Fibroblast of villous mesenchyme (primary cell): ENCODE measurements around the gene PTGIR. TPM values are rescaled to one million over a fixed set of nuclear protein-coding genes. Genes with fewer than 3 reads are reported as not detected.
A peak's percentile ranks its signal among the peaks of the same experiment; 100 is the strongest.

Experiments used
- DNase-seq: peaks from one replicate; pipeline ENCODE4 v3.0.0-alpha.2; 2010; ENCODE audit warnings: low read depth
- H3K4me3 ChIP-seq: 2 replicates; pipeline ENCODE4 v1.5.1; 2011; ENCODE audit warnings: low read depth, mild to moderate bottlenecking, low read length
- total RNA-seq: library from RNA; depleted of rRNA; stranded (reverse); fragments of >200 nt; gene quantifications from 2 replicates; pipeline ENCODE4 v1.2.3, GENCODE V29; 2012
- TF ChIP-seq, protein P1 (sequence below): IDR thresholded peaks from 2 replicates; pipeline ENCODE4 v1.5.1; 2012; ENCODE audit warnings: low read depth, mild to moderate bottlenecking, low read length; ENCODE audit not compliant: insufficient read depth

The PTGIR gene
- total RNA-seq, 1 donor = 3.5 TPM

GRCh38 chr19:46591254-46591653 lies 33.6 kb downstream of the PTGIR start:
- TF ChIP-seq, protein P1, sequence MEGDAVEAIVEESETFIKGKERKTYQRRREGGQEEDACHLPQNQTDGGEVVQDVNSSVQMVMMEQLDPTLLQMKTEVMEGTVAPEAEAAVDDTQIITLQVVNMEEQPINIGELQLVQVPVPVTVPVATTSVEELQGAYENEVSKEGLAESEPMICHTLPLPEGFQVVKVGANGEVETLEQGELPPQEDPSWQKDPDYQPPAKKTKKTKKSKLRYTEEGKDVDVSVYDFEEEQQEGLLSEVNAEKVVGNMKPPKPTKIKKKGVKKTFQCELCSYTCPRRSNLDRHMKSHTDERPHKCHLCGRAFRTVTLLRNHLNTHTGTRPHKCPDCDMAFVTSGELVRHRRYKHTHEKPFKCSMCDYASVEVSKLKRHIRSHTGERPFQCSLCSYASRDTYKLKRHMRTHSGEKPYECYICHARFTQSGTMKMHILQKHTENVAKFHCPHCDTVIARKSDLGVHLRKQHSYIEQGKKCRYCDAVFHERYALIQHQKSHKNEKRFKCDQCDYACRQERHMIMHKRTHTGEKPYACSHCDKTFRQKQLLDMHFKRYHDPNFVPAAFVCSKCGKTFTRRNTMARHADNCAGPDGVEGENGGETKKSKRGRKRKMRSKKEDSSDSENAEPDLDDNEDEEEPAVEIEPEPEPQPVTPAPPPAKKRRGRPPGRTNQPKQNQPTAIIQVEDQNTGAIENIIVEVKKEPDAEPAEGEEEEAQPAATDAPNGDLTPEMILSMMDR = no peak
- no peak for DNase-seq
- no peak overlapping the region for H3K4me3 ChIP-seq

DNA sequence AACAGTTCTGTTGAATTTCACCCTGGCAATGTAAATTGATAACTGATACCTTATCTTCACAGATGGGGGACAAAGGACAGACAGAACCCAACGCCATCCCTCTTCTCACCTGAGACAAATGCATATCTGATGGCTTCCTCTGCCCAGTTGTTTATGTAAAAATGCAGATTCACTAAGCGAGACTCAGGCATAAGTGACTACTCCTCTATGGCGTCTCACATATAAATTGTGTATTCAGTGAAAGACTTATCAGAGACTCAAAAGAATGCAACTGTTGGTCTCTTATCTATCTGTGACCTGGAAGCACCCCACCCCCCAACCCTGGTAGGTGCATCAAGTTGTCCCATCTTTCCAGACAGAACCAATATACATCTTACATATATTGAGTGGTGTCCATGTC lies 37.0 kb downstream of the PTGIR start:
- DNase-seq = no peak
- no peak overlapping the region for H3K4me3 ChIP-seq
- TF ChIP-seq, protein P1 = no peak

DNA sequence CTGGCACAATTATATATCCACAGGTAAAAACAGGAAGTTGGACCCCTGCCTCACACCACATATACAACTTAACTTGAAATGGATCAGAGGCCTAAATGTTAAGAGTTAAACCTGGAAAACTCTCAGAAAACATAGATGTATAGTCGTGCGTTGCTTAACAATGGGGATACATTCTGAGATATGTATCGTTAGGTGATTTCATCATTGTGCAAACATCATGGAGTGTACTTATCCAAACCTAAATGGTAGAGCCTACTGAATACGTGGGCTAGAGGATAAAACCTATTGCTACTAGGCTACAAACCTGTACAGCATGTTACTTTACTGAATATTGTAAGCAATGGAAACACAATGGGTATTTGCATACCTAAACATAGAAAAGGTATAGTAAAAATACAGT lies 38.6 kb downstream of the PTGIR start:
- DNase-seq = no peak
- TF ChIP-seq, protein P1 = no peak
- H3K4me3 ChIP-seq = no peak overlapping the region

DNA sequence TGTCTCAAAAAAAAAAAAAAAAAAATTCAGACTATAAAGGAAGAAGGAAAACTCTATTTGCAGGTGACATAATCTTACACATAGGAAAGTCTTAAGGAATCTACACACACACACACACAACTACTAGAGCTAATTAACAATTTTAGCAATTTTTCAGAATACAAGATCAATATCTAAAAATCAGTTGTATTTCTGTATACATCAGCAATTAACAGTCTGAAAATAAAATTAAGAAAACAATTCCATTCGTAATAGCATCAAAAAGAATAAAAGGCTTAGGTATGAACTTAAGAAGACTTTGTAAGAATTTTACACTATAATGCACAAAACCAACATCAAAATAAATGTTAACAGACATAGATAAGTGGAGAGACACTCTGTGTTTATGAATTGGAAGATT lies 39.4 kb downstream of the PTGIR start:
- DNase-seq = no peak
- H3K4me3 ChIP-seq = no peak overlapping the region
- TF ChIP-seq, protein P1 = no peak

DNA sequence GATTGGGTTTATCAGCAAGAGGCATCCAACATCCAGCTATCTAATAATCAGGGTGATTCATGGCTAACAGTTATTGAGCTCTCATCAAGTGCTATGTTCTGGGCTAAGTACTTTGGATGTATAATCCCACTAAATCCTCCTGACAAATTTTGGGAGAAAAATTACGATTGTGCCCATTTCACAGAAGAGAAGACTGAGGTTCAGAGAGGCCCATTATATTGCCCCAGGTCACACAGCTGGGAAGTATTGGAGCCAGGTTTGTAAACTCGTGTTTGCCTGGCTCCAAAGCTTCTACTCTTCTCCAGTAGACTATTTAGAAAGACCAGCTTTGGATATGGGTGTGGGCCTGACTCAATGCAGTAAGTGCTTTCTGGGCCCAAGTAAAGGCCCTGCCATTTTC lies 44.6 kb downstream of the PTGIR start:
- TF ChIP-seq, protein P1 = no peak
- no peak for DNase-seq
- no peak overlapping the region for H3K4me3 ChIP-seq

DNA sequence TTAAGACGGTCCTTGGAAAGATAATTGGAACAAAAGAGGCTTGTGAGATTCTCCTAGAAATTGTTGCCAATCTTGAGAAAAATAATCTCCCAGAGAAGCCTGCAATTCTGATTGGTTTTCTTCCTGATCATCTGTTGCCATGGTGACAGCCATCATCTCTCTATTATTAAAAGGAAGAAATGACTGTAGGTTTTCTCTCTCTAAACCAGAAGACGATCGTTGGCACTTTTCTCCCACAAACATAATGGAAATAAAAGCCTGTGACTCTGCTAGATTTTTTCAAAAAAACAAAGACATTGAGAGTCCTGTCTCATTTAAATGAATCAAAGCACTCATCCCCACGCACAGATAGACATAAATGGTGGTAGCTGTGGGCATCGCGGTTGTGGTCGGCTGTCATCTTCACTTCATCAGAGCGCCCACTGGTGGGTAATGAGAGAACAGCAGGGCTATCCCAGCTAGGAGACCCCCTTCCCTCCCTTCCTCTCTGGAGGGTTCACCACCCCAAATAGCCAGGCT lies 45.5 kb downstream of the PTGIR start:
- no peak overlapping the region for H3K4me3 ChIP-seq
- TF ChIP-seq, protein P1 = peak; percentile 60
- no peak for DNase-seq

GRCh38 chr19:46578450-46578849 lies 46.4 kb downstream of the PTGIR start:
- H3K4me3 ChIP-seq = no peak overlapping the region
- TF ChIP-seq, protein P1 = no peak
- no peak for DNase-seq
